GM18858 (cell line): ENCODE measurements around the gene SESN1.
A peak's percentile ranks its signal among the peaks of the same experiment; 100 is the strongest.

Source experiments
- ATAC-seq: cut with Tn5 transposase; IDR thresholded peaks from one replicate; pipeline ENCODE4 v1.9.1; 2021; ENCODE audit not compliant: unreplicated experiment

Gene SESN1

GRCh38 chr6:109031416-109031815, 63.2 kb downstream of the SESN1 start:
- no peak for ATAC-seq

GRCh38 chr6:109029313-109029712, 65.3 kb downstream of the SESN1 start:
- no peak for ATAC-seq

GRCh38 chr6:109028439-109028838, 66.2 kb downstream of the SESN1 start:
- no peak for ATAC-seq

GRCh38 chr6:109027964-109028363, 66.7 kb downstream of the SESN1 start:
- no peak for ATAC-seq

GRCh38 chr6:109025639-109026038, 69.0 kb downstream of the SESN1 start:
- no peak for ATAC-seq

GRCh38 chr6:109024784-109025183, 69.9 kb downstream of the SESN1 start:
- ATAC-seq, result no peak

GRCh38 chr6:109024368-109024767, 70.3 kb downstream of the SESN1 start:
- no peak for ATAC-seq

- no peak for ATAC-seq
These were observed 71.2 kb downstream of the SESN1 start for GRCh38 chr6:109023356-109023925.

GRCh38 chr6:109021870-109022269, 72.8 kb downstream of the SESN1 start:
- ATAC-seq, result no peak

GRCh38 chr6:109019911-109020310, 74.7 kb downstream of the SESN1 start:
- ATAC-seq, result no peak

- ATAC-seq, result no peak
These were observed 79.5 kb downstream of the SESN1 start for GRCh38 chr6:109015176-109015575.

- no peak for ATAC-seq
These were observed 80.0 kb downstream of the SESN1 start for GRCh38 chr6:109014606-109015005.

GRCh38 chr6:109013656-109014305, 80.9 kb downstream of the SESN1 start:
- ATAC-seq, result no peak

- no peak for ATAC-seq
These were observed 83.9 kb downstream of the SESN1 start for GRCh38 chr6:109010705-109011102.

- ATAC-seq, result no peak
These were observed 84.5 kb downstream of the SESN1 start for GRCh38 chr6:109009962-109010704.

- ATAC-seq, result peak; percentile 83
These were observed 85.2 kb downstream of the SESN1 start for GRCh38 chr6:109009236-109009961.

- no peak for ATAC-seq
These were observed 86.0 kb downstream of the SESN1 start for GRCh38 chr6:109008537-109009235.

GRCh38 chr6:109008054-109008453, 86.6 kb downstream of the SESN1 start:
- peak; percentile 47 for ATAC-seq

- no peak for ATAC-seq
These were observed 87.1 kb downstream of the SESN1 start for GRCh38 chr6:109007521-109007920.

- no peak for ATAC-seq
These were observed 87.8 kb downstream of the SESN1 start for GRCh38 chr6:109006818-109007217.

- no peak for ATAC-seq
These were observed 91.8 kb downstream of the SESN1 start for GRCh38 chr6:109002882-109003281.
